B cell (primary cell): ENCODE data around the gene TCP11L2.

Experiments
- CTCF ChIP-seq: fragments of 200-600 bp; IDR thresholded peaks from one replicate; pipeline ENCODE4 v1.8.0; 2022; ENCODE audit warnings: antibody characterized with exemption, mild to moderate bottlenecking
- EZH2 ChIP-seq: IDR thresholded peaks from 2 replicates; pipeline ENCODE4 v1.6.1; 2012; ENCODE audit warnings: borderline replicate concordance, low read depth, mild to moderate bottlenecking, moderate library complexity, low read length; ENCODE audit not compliant: insufficient read depth, poor library complexity, severe bottlenecking

- TF ChIP-seq CTCF (no peak), EZH2 (no peak)
Observed at GRCh38 chr12:106288494-106289195, 13.9 kb upstream of the TCP11L2 start.
